RWPE2 (cell line): ENCODE results near the gene HNRNPM.

Experiments
- ATAC-seq: fragments of 200-7000 bp; cut with Tn5 transposase; 3 replicates; pipeline ENCODE4 v1.9.1; 2021; ENCODE audit warnings: low read depth
- DNase-seq: peaks from one replicate; pipeline ENCODE4 v3.0.0-alpha.2; 2020; ENCODE audit warnings: low spot score
- H3K27ac ChIP-seq: fragments of 450-650 bp; 2 replicates; pipeline ENCODE4 v1.5.1; 2017; ENCODE audit warnings: mild to moderate bottlenecking; ENCODE audit not compliant: poor library complexity, severe bottlenecking
- H3K27me3 ChIP-seq: fragments of 250-450 bp; sonication (Bioruptor Pico); 2 replicates; pipeline ENCODE4 v1.5.1; 2021; ENCODE audit warnings: mild to moderate bottlenecking, moderate library complexity; ENCODE audit not compliant: insufficient read depth, poor library complexity, severe bottlenecking
- H3K36me3 ChIP-seq: fragments of 250-450 bp; sonication (Bioruptor Pico); 2 replicates; pipeline ENCODE4 v1.5.1; 2020; ENCODE audit warnings: low read depth, mild to moderate bottlenecking, moderate library complexity
- H3K4me1 ChIP-seq: fragments of 250-450 bp; sonication (Bioruptor Pico); 2 replicates; pipeline ENCODE4 v1.5.1; 2021; ENCODE audit warnings: mild to moderate bottlenecking, moderate library complexity; ENCODE audit not compliant: insufficient read depth, poor library complexity, severe bottlenecking
- H3K4me3 ChIP-seq: fragments of 250-450 bp; sonication (Bioruptor Pico); 2 replicates; pipeline ENCODE4 v1.5.1; 2021; ENCODE audit warnings: mild to moderate bottlenecking, moderate library complexity; ENCODE audit not compliant: severe bottlenecking
- H3K9me3 ChIP-seq: fragments of 250-450 bp; sonication (Bioruptor Pico); 2 replicates; pipeline ENCODE4 v1.5.1; 2021; ENCODE audit warnings: mild to moderate bottlenecking, moderate library complexity; ENCODE audit not compliant: severe bottlenecking
- TF ChIP-seq, protein P1 (sequence below): fragments of 450-650 bp; IDR thresholded peaks from one replicate; pipeline ENCODE4 v1.5.1; 2017; ENCODE audit warnings: mild to moderate bottlenecking, moderate library complexity; ENCODE audit not compliant: poor library complexity, severe bottlenecking

The HNRNPM gene

GRCh38 chr19:8397271-8397670, 47.5 kb upstream of the HNRNPM start:
- DNase-seq (no peak), ATAC-seq (peak; percentile 49)
- Histone ChIP-seq H3K4me3 (no peak overlapping the region), H3K4me1 (peaks cover 28% of the 10 kb centered on the region), H3K27ac (peak overlapping the region; percentile 69), H3K9me3 (no peaks in the 10 kb centered on the region), H3K36me3 (peaks cover 10% of the 10 kb centered on the region), H3K27me3 (no peaks in the 10 kb centered on the region)
- TF ChIP-seq, protein P1, sequence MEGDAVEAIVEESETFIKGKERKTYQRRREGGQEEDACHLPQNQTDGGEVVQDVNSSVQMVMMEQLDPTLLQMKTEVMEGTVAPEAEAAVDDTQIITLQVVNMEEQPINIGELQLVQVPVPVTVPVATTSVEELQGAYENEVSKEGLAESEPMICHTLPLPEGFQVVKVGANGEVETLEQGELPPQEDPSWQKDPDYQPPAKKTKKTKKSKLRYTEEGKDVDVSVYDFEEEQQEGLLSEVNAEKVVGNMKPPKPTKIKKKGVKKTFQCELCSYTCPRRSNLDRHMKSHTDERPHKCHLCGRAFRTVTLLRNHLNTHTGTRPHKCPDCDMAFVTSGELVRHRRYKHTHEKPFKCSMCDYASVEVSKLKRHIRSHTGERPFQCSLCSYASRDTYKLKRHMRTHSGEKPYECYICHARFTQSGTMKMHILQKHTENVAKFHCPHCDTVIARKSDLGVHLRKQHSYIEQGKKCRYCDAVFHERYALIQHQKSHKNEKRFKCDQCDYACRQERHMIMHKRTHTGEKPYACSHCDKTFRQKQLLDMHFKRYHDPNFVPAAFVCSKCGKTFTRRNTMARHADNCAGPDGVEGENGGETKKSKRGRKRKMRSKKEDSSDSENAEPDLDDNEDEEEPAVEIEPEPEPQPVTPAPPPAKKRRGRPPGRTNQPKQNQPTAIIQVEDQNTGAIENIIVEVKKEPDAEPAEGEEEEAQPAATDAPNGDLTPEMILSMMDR = peak; percentile 2

DNA sequence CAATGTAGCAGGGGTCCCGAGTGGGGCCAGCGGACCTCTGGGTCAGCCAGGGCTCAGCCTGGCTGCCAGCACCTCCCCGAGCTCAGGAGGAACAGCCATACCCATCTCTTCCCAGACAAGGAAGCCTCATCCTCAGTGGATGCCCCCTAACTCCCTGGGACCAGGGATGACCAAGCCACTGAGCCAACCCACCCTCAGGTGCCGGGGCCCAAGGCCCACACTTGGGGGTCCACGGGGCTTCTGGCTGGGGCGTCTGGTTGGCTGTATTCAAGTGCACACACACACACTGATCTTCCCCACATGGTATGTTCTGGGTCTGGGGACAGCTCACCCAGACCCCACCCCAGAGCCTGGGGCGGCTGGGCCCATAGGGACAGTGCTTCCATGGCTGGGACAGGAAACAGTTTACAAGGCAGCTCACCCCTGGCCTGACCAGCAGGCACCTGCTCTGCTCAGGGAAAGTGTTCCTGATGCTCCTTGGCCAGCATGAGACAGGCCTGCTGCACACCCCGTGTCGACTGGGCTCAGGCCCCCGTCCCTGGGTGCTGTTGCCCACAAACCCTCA, 46.9 kb upstream of the HNRNPM start:
- TF ChIP-seq, protein P1 = no peak
- ATAC-seq = no peak
- H3K4me1 ChIP-seq = peaks cover 28% of the 10 kb centered on the region

GRCh38 chr19:8398311-8398771, 46.4 kb upstream of the HNRNPM start:
- DNase-seq = no peak
- Histone ChIP-seq H3K9me3 (no peaks in the 10 kb centered on the region), H3K27me3 (no peaks in the 10 kb centered on the region), H3K36me3 (peaks cover 19% of the 10 kb centered on the region), H3K4me1 (peaks cover 28% of the 10 kb centered on the region), H3K27ac (peak overlapping the region; percentile 69), H3K4me3 (no peak overlapping the region)
- ATAC-seq = no peak
- TF ChIP-seq, protein P1 = no peak

More for the DNA sequence above, 46.9 kb upstream of the HNRNPM start:
- H3K27me3 ChIP-seq = no peaks in the 10 kb centered on the region
- no peak for DNase-seq
- peaks cover 13% of the 10 kb centered on the region for H3K36me3 ChIP-seq
- H3K27ac ChIP-seq = peak overlapping the region; percentile 69
- no peak overlapping the region for H3K4me3 ChIP-seq
- H3K9me3 ChIP-seq = no peaks in the 10 kb centered on the region

DNA sequence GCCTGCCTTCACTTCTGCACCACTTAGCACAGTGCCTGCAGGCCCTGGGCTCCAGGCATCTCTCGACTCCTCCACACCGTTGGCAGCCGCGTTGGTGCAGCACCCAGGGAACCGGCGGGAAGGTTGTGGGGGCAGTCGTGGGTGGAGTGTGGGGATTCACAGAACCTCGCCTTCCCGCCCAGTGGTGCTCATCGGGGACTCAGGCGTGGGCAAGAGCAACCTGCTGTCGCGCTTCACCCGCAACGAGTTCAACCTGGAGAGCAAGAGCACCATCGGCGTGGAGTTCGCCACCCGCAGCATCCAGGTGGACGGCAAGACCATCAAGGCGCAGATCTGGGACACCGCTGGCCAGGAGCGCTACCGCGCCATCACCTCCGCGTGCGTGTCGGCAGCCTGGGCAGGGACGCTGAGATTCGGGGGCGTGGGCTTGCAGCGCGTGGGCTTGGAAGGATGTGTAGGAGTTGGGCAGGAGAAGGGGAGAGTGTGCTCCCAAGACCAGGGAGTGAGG, 45.0 kb upstream of the HNRNPM start:
- Histone ChIP-seq H3K27me3 (no peaks in the 10 kb centered on the region), H3K36me3 (peaks cover 23% of the 10 kb centered on the region), H3K4me1 (peaks cover 21% of the 10 kb centered on the region), H3K27ac (no peak overlapping the region), H3K9me3 (no peaks in the 10 kb centered on the region), H3K4me3 (no peak overlapping the region)
- ATAC-seq = no peak
- no peak for DNase-seq
- TF ChIP-seq, protein P1 = no peak

DNA sequence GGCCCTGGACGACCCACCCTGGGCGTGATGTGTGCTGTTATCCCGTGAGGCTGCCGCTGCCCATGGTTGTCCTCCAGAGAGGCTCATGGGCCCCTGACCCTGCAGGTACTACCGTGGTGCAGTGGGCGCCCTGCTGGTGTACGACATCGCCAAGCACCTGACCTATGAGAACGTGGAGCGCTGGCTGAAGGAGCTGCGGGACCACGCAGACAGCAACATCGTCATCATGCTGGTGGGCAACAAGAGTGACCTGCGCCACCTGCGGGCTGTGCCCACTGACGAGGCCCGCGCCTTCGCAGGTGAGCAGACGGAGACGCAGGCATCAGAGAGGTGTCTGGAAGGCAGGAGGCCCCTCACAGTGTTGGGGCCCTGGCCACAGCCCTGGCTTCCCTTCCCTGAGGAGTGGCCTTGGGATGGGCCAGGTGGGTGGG, 42.8 kb upstream of the HNRNPM start:
- Histone ChIP-seq H3K9me3 (no peaks in the 10 kb centered on the region), H3K4me3 (no peak overlapping the region), H3K4me1 (peaks cover 9% of the 10 kb centered on the region), H3K36me3 (peaks cover 17% of the 10 kb centered on the region), H3K27ac (no peak overlapping the region), H3K27me3 (no peaks in the 10 kb centered on the region)
- no peak for ATAC-seq
- no peak for DNase-seq
- TF ChIP-seq, protein P1 = no peak
